GM18498 (cell line): Measurements from ENCODE around the gene SKIDA1.

Source experiments
- ATAC-seq: cut with Tn5 transposase; IDR thresholded peaks from one replicate; pipeline ENCODE4 v1.9.1; 2021; ENCODE audit warnings: mild to moderate bottlenecking, moderate library complexity; ENCODE audit not compliant: unreplicated experiment

Gene SKIDA1

DNA sequence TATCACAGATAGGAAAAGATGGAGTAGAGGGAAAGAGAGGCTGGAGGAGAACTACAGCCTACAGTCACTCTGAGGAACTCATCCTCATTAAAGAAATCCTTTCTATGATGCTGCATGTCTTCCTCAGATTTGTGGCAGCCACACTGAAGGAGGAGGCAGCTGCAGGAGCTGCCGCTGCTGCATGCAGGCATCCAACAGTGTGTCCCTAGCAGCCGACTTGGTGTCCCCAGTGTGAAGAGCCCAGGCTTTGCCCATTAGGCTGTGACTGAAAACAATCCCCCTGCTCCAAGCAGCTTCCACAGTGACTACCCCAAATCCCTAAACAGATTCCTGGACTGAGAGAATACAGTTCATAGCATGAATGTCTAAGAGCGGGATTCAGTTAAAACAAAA, 23.1 kb downstream of the SKIDA1 start:
- ATAC-seq, result no peak

DNA sequence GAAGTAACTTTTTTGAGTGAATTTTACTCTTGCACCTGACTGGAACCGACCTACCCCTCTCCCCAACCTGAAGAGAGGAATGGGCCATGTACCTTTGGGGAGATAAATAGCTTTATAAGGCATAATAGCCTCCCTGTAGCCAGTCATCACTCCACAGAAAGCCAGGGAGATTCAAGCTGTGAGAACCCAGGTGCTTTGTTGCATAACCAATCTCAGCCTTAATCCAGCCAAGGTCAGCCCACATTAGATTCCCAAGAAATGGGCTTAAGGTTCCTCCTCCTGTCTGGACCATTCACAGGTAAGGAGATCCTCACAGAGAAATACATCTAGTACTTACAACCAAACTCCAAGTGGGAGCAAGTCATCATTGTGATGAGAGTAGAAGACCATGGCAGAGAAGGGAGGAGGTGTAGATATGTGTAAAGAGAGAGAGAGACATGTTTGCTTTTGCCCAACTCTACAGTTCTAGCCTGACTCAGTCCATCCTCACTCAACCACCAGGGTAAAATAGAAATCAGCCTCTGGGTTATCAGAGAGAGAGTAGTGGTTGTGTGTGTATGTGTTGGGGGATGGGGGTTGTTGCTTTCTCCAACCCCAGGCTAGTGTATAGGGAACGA, 23.6 kb downstream of the SKIDA1 start:
- ATAC-seq, result no peak

GRCh38 chr10:21501091-21501490, 24.4 kb downstream of the SKIDA1 start:
- no peak for ATAC-seq

DNA sequence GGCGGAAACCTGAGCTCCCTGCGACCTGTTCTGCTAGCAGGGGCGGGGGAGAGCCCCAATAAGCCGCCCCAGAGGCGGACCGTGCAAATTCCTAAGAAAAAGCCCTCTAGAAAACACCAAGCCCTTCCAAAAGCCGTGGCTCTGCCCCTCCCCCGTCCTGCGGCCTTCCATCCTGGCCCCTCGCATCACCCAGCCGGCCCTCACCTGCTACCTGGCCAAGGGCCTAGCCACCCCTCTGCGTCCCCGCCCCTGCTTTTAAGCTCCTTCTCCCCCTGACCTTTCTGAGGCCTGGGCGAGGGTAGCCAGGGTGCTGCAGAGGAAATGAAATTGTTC, 24.9 kb downstream of the SKIDA1 start:
- no peak for ATAC-seq

DNA sequence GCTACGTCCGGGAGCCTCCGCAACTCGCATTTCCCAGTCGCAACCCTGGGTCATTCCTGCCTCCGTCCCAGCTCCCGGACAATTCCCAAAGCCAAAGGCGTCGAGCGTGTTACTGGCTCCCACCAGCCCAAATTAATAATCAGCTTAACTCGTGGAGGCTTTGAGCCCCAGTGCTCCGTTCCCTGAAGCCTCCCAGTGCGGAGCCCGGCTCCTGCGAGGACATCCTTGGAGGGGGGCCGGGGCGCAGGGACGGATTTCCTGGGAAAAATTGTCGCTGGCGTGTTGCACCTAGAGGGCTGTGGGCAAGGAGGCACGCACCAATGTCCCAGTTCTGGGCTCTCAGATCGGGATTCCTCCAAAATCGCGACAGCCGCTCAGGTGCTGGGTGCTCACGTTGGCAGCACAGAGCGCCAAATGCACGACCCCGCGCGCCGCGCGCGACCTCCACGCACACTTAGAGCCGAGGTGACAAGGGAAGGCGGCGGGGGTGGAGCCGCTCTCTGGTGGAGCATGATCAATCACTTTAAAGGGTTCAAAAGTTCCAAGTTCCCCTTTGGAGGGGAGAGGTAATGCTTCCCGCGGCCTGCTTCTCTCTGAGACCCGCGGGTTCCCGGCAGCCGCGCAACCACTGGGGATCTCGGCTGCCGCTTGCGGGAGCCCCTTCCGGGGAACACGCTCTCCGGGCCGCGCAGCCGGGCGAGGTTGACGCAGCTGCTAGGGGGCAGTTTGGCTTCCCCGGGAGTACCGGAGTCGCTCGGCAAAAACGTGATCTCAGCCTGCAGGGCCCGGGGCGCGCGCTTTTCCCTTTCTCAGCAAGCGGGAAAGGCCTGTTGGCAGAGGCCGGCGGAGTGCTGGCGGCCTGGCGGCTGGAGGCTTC, 25.5 kb downstream of the SKIDA1 start:
- no peak for ATAC-seq

DNA sequence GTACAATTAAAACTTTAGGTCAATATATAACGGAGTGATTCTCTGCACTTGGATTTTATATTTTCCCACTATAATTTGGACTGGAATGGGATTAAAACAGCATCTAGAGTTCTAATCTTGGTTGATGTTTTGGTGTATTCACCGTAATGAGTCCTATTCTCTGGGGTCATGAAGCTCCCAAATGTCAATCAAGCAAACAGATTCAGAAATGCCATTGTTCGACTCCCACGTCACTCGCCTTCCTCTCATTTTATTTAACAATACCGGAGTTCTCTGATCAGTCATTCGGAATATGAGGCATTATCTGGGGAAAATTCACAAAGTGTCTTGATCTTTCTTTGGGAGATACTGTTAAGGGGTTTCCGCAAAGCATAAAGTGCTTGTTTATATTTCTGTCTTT, 26.5 kb downstream of the SKIDA1 start:
- no peak for ATAC-seq

- no peak for ATAC-seq
These were observed 27.1 kb downstream of the SKIDA1 start for GRCh38 chr10:21498377-21498776.

- ATAC-seq, result no peak
These were observed 28.2 kb downstream of the SKIDA1 start for GRCh38 chr10:21497177-21497807.

GRCh38 chr10:21496343-21497176, 28.9 kb downstream of the SKIDA1 start:
- peak; percentile 56 for ATAC-seq

GRCh38 chr10:21495752-21496342, 29.6 kb downstream of the SKIDA1 start:
- ATAC-seq, result peak; percentile 83

DNA sequence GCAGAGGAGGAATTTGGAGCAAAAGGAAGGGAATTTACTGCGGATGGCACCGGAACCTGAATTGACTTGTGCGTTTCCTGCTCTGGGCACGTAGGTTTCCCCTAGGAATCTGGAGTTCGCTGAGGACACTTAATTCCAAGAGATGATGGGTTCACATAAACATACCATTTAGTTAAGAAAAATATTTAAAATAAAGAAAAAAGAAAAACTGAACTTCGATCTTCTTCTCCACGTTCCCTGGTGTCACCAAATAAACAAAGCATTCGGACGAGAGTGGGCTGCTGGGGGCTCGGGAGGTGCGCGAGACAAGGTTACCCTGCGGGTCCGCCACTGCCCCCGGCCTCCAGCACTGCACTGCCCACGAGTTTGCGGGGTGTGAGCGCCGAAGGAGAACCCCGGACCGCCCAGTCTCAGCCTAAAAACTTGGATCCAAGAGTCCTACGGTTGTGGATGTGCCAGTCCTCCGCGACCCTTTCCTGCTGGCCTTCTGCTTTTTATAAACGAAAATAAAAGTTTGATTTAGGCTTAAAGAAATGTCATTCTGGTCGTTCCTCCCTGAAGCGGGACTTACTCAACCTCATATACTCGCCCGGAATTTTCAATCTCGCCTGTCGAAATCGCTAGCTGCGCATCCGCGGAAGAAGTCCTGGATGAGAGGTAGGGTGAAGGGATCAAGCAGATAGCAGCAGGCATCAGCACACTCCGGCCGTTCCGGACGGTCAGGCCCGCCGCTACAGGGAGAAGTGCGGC, 30.3 kb downstream of the SKIDA1 start:
- ATAC-seq, result no peak

DNA sequence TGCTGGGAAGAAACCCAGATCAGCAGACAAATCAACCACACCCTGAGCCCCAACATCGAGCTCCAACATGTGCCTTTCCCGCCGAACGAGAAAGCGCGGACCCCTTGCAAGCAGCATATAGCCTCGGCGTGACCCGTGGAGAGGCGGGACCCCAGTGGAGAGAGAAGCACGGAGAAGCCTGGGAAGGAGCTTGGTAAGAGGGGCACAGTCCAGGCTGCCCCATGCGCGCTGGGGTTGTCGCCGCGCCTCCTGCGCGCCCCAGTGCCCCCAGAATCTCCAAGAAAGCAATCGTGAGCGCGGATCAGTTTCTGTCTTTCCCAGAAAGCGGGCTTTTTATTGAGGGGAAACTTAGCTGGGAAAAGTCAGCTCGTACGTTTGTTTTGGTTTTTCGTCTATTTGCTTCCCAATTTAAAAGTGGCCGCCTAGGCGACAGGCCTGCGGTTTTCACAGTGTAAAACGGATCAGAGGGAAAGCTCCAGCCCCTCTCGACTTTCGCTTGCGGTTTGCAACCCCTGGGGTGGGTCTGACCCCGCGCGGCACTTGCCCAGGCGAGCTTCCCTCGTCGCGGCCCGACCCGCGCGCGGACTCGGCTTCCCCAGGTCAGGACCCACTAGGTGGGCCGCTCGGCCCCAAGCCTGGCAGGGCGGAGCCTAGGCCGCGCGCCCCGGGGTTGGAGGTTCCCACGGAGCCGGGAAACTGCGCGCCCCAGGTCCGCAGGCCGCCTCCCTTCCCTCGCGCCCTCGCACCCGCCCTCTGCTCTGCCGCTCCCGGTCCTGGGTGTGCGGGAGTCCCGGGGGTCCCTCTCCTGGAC, 31.1 kb downstream of the SKIDA1 start:
- no peak for ATAC-seq

GRCh38 chr10:21493784-21494183, 31.7 kb downstream of the SKIDA1 start:
- no peak for ATAC-seq

GRCh38 chr10:21492421-21492820, 33.1 kb downstream of the SKIDA1 start:
- no peak for ATAC-seq

DNA sequence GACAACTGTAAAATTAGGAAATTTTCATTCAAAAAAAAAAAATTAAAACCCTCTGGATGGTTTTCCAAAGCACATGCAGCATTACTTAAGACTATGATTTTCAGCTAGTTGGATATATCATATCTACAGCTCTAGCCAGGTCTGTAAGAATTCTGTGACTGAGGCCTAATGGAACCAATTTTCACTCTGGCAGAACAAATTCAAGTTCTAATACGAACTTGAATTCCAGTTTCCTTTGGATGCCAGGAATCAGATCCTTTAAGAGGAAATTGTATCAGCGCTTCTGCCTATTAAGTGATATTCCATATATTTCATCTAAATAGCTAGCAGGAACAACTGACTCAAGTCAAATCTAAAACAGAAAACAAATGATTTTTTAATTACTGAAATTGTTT, 34.8 kb downstream of the SKIDA1 start:
- ATAC-seq, result no peak

DNA sequence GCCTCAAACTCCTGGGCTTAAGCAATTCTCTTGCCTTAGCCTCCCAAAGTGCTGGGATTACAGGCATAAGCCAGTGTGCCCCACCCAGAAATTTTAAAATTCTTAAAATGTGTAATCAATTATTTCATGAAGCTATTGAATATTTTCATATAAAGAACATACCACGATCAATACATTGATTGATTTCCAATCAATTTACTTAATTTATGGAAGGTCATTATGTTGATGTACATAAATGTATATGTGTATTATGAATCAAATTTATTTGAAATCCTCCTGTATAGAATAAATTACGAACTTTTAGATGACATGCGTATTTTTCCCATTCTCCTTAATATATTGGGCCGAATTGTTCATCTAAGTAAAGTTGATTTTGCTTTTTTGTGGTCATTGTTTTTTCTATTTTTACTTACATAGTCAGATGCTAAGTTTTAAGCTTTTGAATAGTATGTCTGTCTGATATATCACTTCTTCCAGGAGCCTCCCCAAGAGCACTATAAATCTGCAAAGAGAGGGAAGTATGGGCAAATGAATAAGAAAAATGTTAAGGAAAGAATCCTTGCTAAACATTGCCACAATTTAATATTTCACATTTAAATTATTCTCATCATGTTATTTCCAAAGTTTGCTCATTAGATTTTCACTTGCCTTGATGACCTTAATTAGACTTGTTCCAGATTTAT, 35.3 kb downstream of the SKIDA1 start:
- no peak for ATAC-seq

DNA sequence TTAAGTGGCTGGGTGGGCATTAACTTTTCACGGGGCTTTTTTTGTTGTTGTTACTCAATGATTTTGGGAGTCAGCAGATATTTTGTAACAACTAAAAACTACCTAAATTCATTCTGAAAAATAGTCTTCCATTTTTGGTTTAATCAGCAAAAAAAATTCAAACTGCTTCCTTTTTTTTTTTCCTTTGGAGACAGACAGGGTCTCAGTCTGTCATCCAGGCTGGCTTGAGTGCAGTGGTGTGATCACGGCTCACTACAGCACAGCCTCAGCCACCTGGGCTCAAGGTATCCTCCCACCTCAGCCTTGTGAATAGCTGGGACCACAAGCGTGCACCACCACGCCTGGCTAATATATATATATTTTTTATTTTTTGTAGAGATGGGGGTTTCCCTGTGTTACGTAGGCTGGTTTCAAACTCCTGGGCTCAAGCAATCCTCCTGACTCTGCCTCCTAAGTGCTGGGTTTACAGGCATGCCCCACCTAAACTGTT, 36.5 kb downstream of the SKIDA1 start:
- no peak for ATAC-seq

GRCh38 chr10:21488246-21488956, 37.1 kb downstream of the SKIDA1 start:
- ATAC-seq, result no peak
